Stimulated activated CD4-positive, alpha-beta T cell treated with anti-CD3 and anti-CD28 coated beads, TNF-alpha, amount 100 ng/mL, for 1 hour (primary cell): ENCODE results near the gene CAMK2B.

Source experiments
- DNase-seq, 3 donors: peaks; one replicate each; pipeline ENCODE4 v3.0.0-alpha.2; 2020; ENCODE audit warnings: low read depth in 3 of 3, low spot score in 1 of 3

Gene CAMK2B

GRCh38 chr7:44232901-44233715, 92.3 kb downstream of the CAMK2B start:
- no peak for DNase-seq

- no peak for DNase-seq
These were observed 93.0 kb downstream of the CAMK2B start for GRCh38 chr7:44232396-44232795.

- no peak for DNase-seq
These were observed 94.3 kb downstream of the CAMK2B start for GRCh38 chr7:44231088-44231487.

- no peak for DNase-seq
These were observed 95.1 kb downstream of the CAMK2B start for GRCh38 chr7:44230286-44230685.

- DNase-seq, result no peak
These were observed 95.8 kb downstream of the CAMK2B start for GRCh38 chr7:44229546-44230105.

GRCh38 chr7:44228571-44229350, 96.6 kb downstream of the CAMK2B start:
- DNase-seq, result no peak

GRCh38 chr7:44227911-44228310, 97.5 kb downstream of the CAMK2B start:
- DNase-seq, result no peak

GRCh38 chr7:44226396-44226753, 99.0 kb downstream of the CAMK2B start:
- no peak for DNase-seq

- no peak for DNase-seq
These were observed 99.6 kb downstream of the CAMK2B start for GRCh38 chr7:44225566-44226395.

GRCh38 chr7:44224974-44225565, 100.3 kb downstream of the CAMK2B start:
- DNase-seq, result no peak

- no peak for DNase-seq
These were observed 101.1 kb downstream of the CAMK2B start for GRCh38 chr7:44224080-44224973.

GRCh38 chr7:44223362-44224079, 101.9 kb downstream of the CAMK2B start:
- DNase-seq, result no peak

GRCh38 chr7:44222776-44223261, 102.6 kb downstream of the CAMK2B start:
- no peak for DNase-seq

GRCh38 chr7:44222074-44222473, 103.3 kb downstream of the CAMK2B start:
- DNase-seq, result no peak

- no peak for DNase-seq
These were observed 104.1 kb downstream of the CAMK2B start for GRCh38 chr7:44221231-44221791.

- no peak for DNase-seq
These were observed 104.9 kb downstream of the CAMK2B start for GRCh38 chr7:44220358-44221112.

GRCh38 chr7:44220046-44220357, 105.4 kb downstream of the CAMK2B start:
- DNase-seq, result no peak

GRCh38 chr7:44219371-44220045, 105.9 kb downstream of the CAMK2B start:
- DNase-seq, result no peak
